Mesothelial cell of epicardium (in vitro differentiated cells): ENCODE data around the gene RNF150. TPM values are rescaled to one million over a fixed set of nuclear protein-coding genes. Genes with fewer than 3 reads are reported as not detected.

ENCODE experiments used
- DNase-seq, 2 experiments: peaks; one replicate each; pipeline ENCODE4 v3.0.0; 2021; ENCODE audit warnings: low spot score in 2 of 2; ENCODE audit not compliant: unreplicated experiment in 2 of 2
- H3K27ac Mint-ChIP-seq: 2 replicates; pipeline ENCODE4 v1.8.0; 2021; ENCODE audit warnings: mixed read lengths
- H3K27me3 Mint-ChIP-seq: 2 replicates; pipeline ENCODE4 v1.8.0; 2021; ENCODE audit warnings: low read depth, mixed read lengths
- H3K36me3 Mint-ChIP-seq: 2 replicates; pipeline ENCODE4 v1.8.0; 2021; ENCODE audit warnings: mixed read lengths
- H3K4me1 Mint-ChIP-seq: 2 replicates; pipeline ENCODE4 v1.8.0; 2021; ENCODE audit warnings: mixed read lengths
- H3K4me3 Mint-ChIP-seq: 2 replicates; pipeline ENCODE4 v1.8.0; 2021; ENCODE audit warnings: mild to moderate bottlenecking, moderate library complexity, mixed read lengths
- H3K9me3 Mint-ChIP-seq: 2 replicates; pipeline ENCODE4 v1.8.0; 2021; ENCODE audit warnings: mixed read lengths
- CTCF ChIP-seq: fragments of 200-600 bp; sonication (generic); IDR thresholded peaks from one replicate; pipeline ENCODE4 v1.5.0; 2021; ENCODE audit warnings: antibody characterized with exemption; ENCODE audit not compliant: unreplicated experiment
- total RNA-seq: library from RNA; stranded (reverse); gene quantifications from 3 replicates; pipeline ENCODE4 v1.2.1, GENCODE V29; 2021

Gene RNF150
- total RNA-seq, 1 donor from 2014 or later = 40.1 TPM

- Mint-ChIP-seq H3K36me3 (peaks cover 12% of the 10 kb centered on the region), H3K9me3 (peaks cover 17% of the 10 kb centered on the region), H3K27ac (no peak overlapping the region), H3K4me1 (peaks cover 6% of the 10 kb centered on the region), H3K4me3 (no peak overlapping the region), H3K27me3 (peaks cover under 1% of the 10 kb centered on the region)
- no peak for DNase-seq
- TF ChIP-seq CTCF = no peak
These were observed 245.2 kb downstream of the RNF150 start for GRCh38 chr4:140888054-140888453.

- Mint-ChIP-seq H3K4me3 (no peak overlapping the region), H3K27me3 (no peaks in the 10 kb centered on the region), H3K36me3 (peaks cover 13% of the 10 kb centered on the region), H3K27ac (no peak overlapping the region), H3K4me1 (peaks cover 5% of the 10 kb centered on the region), H3K9me3 (peaks cover 23% of the 10 kb centered on the region)
- TF ChIP-seq CTCF = no peak
- no peak for DNase-seq
These were observed 245.8 kb downstream of the RNF150 start for GRCh38 chr4:140887467-140887866.

GRCh38 chr4:140884431-140885058, 248.7 kb downstream of the RNF150 start:
- peaks cover 37% of the 10 kb centered on the region for H3K9me3 Mint-ChIP-seq
- no peaks in the 10 kb centered on the region for H3K27me3 Mint-ChIP-seq
- peaks cover 5% of the 10 kb centered on the region for H3K4me1 Mint-ChIP-seq
- TF ChIP-seq CTCF = no peak
- no peak overlapping the region for H3K4me3 Mint-ChIP-seq
- peaks cover 26% of the 10 kb centered on the region for H3K36me3 Mint-ChIP-seq
- H3K27ac Mint-ChIP-seq = no peak overlapping the region
- DNase-seq = no peak

GRCh38 chr4:140877781-140878180, 255.5 kb downstream of the RNF150 start:
- Mint-ChIP-seq H3K27ac (no peak overlapping the region), H3K9me3 (peaks cover 30% of the 10 kb centered on the region), H3K4me1 (peaks cover 22% of the 10 kb centered on the region), H3K36me3 (peaks cover 21% of the 10 kb centered on the region), H3K4me3 (no peak overlapping the region), H3K27me3 (no peaks in the 10 kb centered on the region)
- DNase-seq = no peak
- TF ChIP-seq CTCF = no peak

GRCh38 chr4:140876615-140877364, 256.5 kb downstream of the RNF150 start:
- H3K4me1 Mint-ChIP-seq = peaks cover 29% of the 10 kb centered on the region
- DNase-seq = no peak
- H3K9me3 Mint-ChIP-seq = peaks cover 23% of the 10 kb centered on the region
- no peaks in the 10 kb centered on the region for H3K27me3 Mint-ChIP-seq
- H3K36me3 Mint-ChIP-seq = peaks cover 17% of the 10 kb centered on the region
- no peak overlapping the region for H3K4me3 Mint-ChIP-seq
- H3K27ac Mint-ChIP-seq = peak overlapping the region; percentile 1
- TF ChIP-seq CTCF = no peak
